Activated CD8-positive, alpha-beta memory T cell treated with anti-CD3 and anti-CD28 coated beads, Interleukin-2, amount 10 ng/mL, durations not matched to agents 7 days and 5 days (primary cell): Measurements from ENCODE around the gene STAT1. TPM values are rescaled to one million over a fixed set of nuclear protein-coding genes. Genes with fewer than 3 reads are reported as not detected.

Experiments
- ATAC-seq: fragments of 150-1000 bp; cut with Tn5 transposase; one replicate; pipeline ENCODE4 v1.10.0; 2021; ENCODE audit warnings: moderate library complexity
- CTCF ChIA-PET: fragments of 350-600 bp; sonication (Branson Sonifier 250); formaldehyde crosslinking; loops from one replicate; lab custom pipeline; 2021; ENCODE audit warnings: antibody characterized with exemption; lab: Charles Lee
- DNase-seq: peaks from one replicate; pipeline ENCODE4 v3.0.0-alpha.2; 2020
- H3K27ac Mint-ChIP-seq: one replicate; pipeline ENCODE4 v1.8.0; 2021; ENCODE audit warnings: mild to moderate bottlenecking, mixed read lengths
- H3K27me3 Mint-ChIP-seq: one replicate; pipeline ENCODE4 v1.8.0; 2021; ENCODE audit warnings: mixed read lengths
- H3K36me3 Mint-ChIP-seq: one replicate; pipeline ENCODE4 v1.8.0; 2021; ENCODE audit warnings: mild to moderate bottlenecking, mixed read lengths
- H3K4me1 Mint-ChIP-seq: one replicate; pipeline ENCODE4 v1.8.0; 2021; ENCODE audit warnings: mixed read lengths
- H3K4me3 Mint-ChIP-seq: one replicate; pipeline ENCODE4 v1.8.0; 2021; ENCODE audit warnings: mild to moderate bottlenecking, moderate library complexity, mixed read lengths
- H3K9me3 Mint-ChIP-seq: one replicate; pipeline ENCODE4 v1.8.0; 2022; ENCODE audit warnings: low read depth, mixed read lengths
- total RNA-seq, 2 experiments: library from RNA; stranded (reverse); gene quantifications; one replicate each; pipeline ENCODE4 v1.2.3, GENCODE V29; 2021

STAT1 gene
- total RNA-seq, 2 experiments from 2014 or later: 385 to 515 TPM

GRCh38 chr2:191045141-191045540 is 31.2 kb upstream of the STAT1 start:
- H3K27me3 Mint-ChIP-seq: no peaks in the 10 kb centered on the region
- no peak for DNase-seq
- H3K4me1 Mint-ChIP-seq: peaks cover 8% of the 10 kb centered on the region
- CTCF ChIA-PET: interaction anchor here (1.4 kb wide), 1 partner anchor 110 kb away, joined by 8 read pairs; no protein-coding TSS in a partner anchor
- H3K36me3 Mint-ChIP-seq: peaks cover 52% of the 10 kb centered on the region
- no peak overlapping the region for H3K27ac Mint-ChIP-seq
- no peak for ATAC-seq
- no peak overlapping the region for H3K4me3 Mint-ChIP-seq
- H3K9me3 Mint-ChIP-seq: peaks cover 7% of the 10 kb centered on the region

- peaks cover 7% of the 10 kb centered on the region for H3K9me3 Mint-ChIP-seq
- H3K4me3 Mint-ChIP-seq: no peak overlapping the region
- CTCF ChIA-PET: no interaction called here
- ATAC-seq (no peak), DNase-seq (no peak)
- peaks cover 25% of the 10 kb centered on the region for H3K4me1 Mint-ChIP-seq
- H3K36me3 Mint-ChIP-seq: peaks cover 62% of the 10 kb centered on the region
- no peak overlapping the region for H3K27ac Mint-ChIP-seq
- no peaks in the 10 kb centered on the region for H3K27me3 Mint-ChIP-seq
These were observed 29.5 kb upstream of the STAT1 start for GRCh38 chr2:191043438-191043837.

GRCh38 chr2:191041418-191042161 is 27.6 kb upstream of the STAT1 start:
- peaks cover 38% of the 10 kb centered on the region for H3K4me1 Mint-ChIP-seq
- H3K36me3 Mint-ChIP-seq: peaks cover 69% of the 10 kb centered on the region

DNA sequence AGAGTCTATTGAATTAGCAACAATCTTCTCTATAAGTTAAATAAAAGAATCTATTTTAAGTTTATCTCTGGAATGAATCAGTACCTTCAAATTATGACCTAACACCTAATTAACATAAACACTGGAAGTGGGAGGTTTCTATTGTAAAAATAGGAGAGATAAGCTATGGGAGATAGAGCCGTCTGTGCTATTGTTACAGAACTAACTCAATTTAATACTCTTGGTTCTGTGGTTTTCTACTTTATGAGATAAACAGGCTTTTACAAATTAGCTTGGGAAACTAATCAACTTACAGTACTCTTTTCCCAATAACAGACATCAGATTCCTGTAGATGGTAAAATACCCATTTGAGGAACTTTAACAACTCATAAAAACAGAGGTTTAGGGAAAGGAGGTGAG is 25.6 kb upstream of the STAT1 start:
- Mint-ChIP-seq H3K4me3 (no peak overlapping the region), H3K4me1 (peaks cover 38% of the 10 kb centered on the region), H3K27me3 (no peaks in the 10 kb centered on the region), H3K36me3 (peaks cover 73% of the 10 kb centered on the region), H3K9me3 (peaks cover 7% of the 10 kb centered on the region), H3K27ac (peak overlapping the region; percentile 87)
- DNase-seq (no peak), ATAC-seq (no peak)
- CTCF ChIA-PET: interaction anchor here (0.7 to 5.2 kb wide), 5 partner anchors 12 to 115 kb away, joined by 3 to 44 read pairs (median 4); no protein-coding TSS in a partner anchor

More at GRCh38 chr2:191041418-191042161, 27.6 kb upstream of the STAT1 start:
- Mint-ChIP-seq H3K27ac (peak overlapping the region; percentile 13), H3K27me3 (no peaks in the 10 kb centered on the region), H3K4me3 (no peak overlapping the region), H3K9me3 (peaks cover 7% of the 10 kb centered on the region)
- DNase-seq (no peak), ATAC-seq (peak; percentile 22)
- CTCF ChIA-PET: interaction anchor here (0.7 to 5.2 kb wide), 4 partner anchors 10 to 114 kb away, joined by 3 to 44 read pairs (median 6); no protein-coding TSS in a partner anchor

DNA sequence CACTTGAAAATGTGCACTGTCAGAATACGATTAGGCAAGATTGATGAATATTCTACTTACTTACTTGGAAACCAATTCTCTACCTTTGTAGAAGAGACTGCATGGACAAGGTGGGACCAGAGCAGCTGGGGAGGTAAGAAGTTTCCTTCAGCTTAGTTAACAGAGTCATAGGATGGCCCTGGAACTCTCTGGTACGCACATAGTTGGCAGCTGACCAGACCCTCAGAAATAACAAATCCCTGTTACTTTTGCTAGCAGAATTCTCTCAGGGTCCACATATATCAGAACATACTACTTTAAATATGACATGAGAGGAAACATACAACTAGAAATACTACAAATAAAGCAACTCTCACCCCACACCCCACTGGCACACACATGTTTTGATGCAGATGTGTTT is 24.8 kb upstream of the STAT1 start:
- peaks cover 68% of the 10 kb centered on the region for H3K36me3 Mint-ChIP-seq
- ATAC-seq (peak; percentile 48), DNase-seq (no peak)
- H3K4me3 Mint-ChIP-seq: peak overlapping the region; percentile 36
- H3K27ac Mint-ChIP-seq: peak overlapping the region; percentile 87
- CTCF ChIA-PET: interaction anchor here (1.0 to 5.2 kb wide), 5 partner anchors 12 to 117 kb away, joined by 3 to 44 read pairs (median 7); no protein-coding TSS in a partner anchor
- H3K4me1 Mint-ChIP-seq: peaks cover 38% of the 10 kb centered on the region
- no peaks in the 10 kb centered on the region for H3K27me3 Mint-ChIP-seq
- peaks cover 3% of the 10 kb centered on the region for H3K9me3 Mint-ChIP-seq

GRCh38 chr2:191038241-191038725 is 24.3 kb upstream of the STAT1 start:
- peak; percentile 82 for DNase-seq
- ATAC-seq: peak; percentile 91
- no peaks in the 10 kb centered on the region for H3K27me3 Mint-ChIP-seq
- H3K9me3 Mint-ChIP-seq: peaks cover 3% of the 10 kb centered on the region
- CTCF ChIA-PET: interaction anchor here (1.0 to 5.2 kb wide), 9 partner anchors 9 to 127 kb away, joined by 3 to 44 read pairs (median 4); no protein-coding TSS in a partner anchor
- H3K36me3 Mint-ChIP-seq: peaks cover 69% of the 10 kb centered on the region
- H3K4me1 Mint-ChIP-seq: peaks cover 38% of the 10 kb centered on the region
- peak overlapping the region; percentile 36 for H3K4me3 Mint-ChIP-seq
- peak overlapping the region; percentile 87 for H3K27ac Mint-ChIP-seq

DNA sequence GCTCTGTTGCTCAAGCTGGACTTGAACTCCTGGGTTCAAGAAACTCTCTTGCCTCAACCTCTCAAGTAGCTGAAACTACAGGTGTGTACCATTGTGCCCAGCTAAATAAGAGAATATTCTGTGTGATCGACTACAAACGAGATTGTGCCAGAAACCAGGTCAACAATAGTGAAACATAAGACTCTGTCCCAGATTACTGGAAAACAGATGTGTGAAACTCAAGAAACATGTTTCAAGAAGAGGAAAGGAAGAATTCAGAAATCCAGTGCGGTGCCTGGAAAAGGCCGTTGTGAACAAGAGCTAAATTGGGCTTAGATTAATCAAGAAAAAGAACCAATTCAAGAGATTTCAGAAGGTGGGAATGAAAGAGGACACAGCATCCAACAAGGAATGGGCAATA is 23.4 kb upstream of the STAT1 start:
- no peak for ATAC-seq
- Mint-ChIP-seq H3K4me3 (no peak overlapping the region), H3K36me3 (peaks cover 73% of the 10 kb centered on the region), H3K27me3 (no peaks in the 10 kb centered on the region), H3K27ac (peak overlapping the region; percentile 87), H3K9me3 (no peaks in the 10 kb centered on the region), H3K4me1 (peaks cover 38% of the 10 kb centered on the region)
- CTCF ChIA-PET: interaction anchor here (1.0 to 5.2 kb wide), 8 partner anchors 8 to 128 kb away, joined by 3 to 44 read pairs (median 5); no protein-coding TSS in a partner anchor
- no peak for DNase-seq

DNA sequence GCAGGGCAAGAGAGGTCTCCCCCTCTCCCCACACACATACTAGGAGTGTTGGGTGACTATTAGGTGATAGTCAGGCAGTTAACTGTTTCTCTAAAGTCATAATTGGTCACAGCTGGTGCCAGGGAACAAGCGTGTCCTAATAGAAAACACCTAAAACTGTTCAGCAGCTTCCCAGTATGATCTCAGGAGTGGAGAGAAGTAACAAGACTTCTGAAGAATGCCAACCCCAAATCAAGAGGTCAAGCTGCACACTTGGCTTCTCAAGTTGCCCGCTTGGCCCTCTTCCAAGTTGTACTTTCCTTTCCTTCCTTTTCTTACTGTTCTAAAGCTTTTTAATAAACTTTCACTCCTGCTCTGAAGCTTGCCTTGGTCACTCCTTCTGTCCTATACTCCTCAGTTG is 22.4 kb upstream of the STAT1 start:
- Mint-ChIP-seq H3K4me3 (no peak overlapping the region), H3K4me1 (peaks cover 30% of the 10 kb centered on the region), H3K27me3 (no peaks in the 10 kb centered on the region), H3K36me3 (peaks cover 72% of the 10 kb centered on the region), H3K27ac (no peak overlapping the region), H3K9me3 (no peaks in the 10 kb centered on the region)
- ATAC-seq (no peak), DNase-seq (no peak)
- CTCF ChIA-PET: interaction anchor here (0.8 to 1.6 kb wide), 4 partner anchors 11 to 119 kb away, joined by 3 to 6 read pairs (median 4); no protein-coding TSS in a partner anchor

GRCh38 chr2:191032588-191033429 is 18.8 kb upstream of the STAT1 start:
- ATAC-seq (no peak), DNase-seq (no peak)
- Mint-ChIP-seq H3K27ac (no peak overlapping the region), H3K27me3 (no peaks in the 10 kb centered on the region), H3K36me3 (peaks cover 72% of the 10 kb centered on the region), H3K9me3 (no peaks in the 10 kb centered on the region), H3K4me1 (peaks cover 39% of the 10 kb centered on the region), H3K4me3 (no peak overlapping the region)
- CTCF ChIA-PET: no interaction called here

GRCh38 chr2:191031256-191031655 is 17.3 kb upstream of the STAT1 start:
- CTCF ChIA-PET: no interaction called here
- Mint-ChIP-seq H3K9me3 (no peaks in the 10 kb centered on the region), H3K27ac (no peak overlapping the region), H3K27me3 (no peaks in the 10 kb centered on the region), H3K4me3 (no peak overlapping the region), H3K36me3 (peaks cover 72% of the 10 kb centered on the region), H3K4me1 (peaks cover 44% of the 10 kb centered on the region)
- ATAC-seq (no peak), DNase-seq (no peak)

- H3K27ac Mint-ChIP-seq: peak overlapping the region; percentile 41
- H3K27me3 Mint-ChIP-seq: no peaks in the 10 kb centered on the region
- CTCF ChIA-PET: interaction anchor here (2.0 kb wide), 1 partner anchor 11 kb away, joined by 15 read pairs; no protein-coding TSS in a partner anchor
- no peak for DNase-seq
- peaks cover 51% of the 10 kb centered on the region for H3K4me1 Mint-ChIP-seq
- peak; percentile 89 for ATAC-seq
- H3K36me3 Mint-ChIP-seq: peaks cover 73% of the 10 kb centered on the region
- H3K9me3 Mint-ChIP-seq: no peaks in the 10 kb centered on the region
- no peak overlapping the region for H3K4me3 Mint-ChIP-seq
These were observed 16.7 kb upstream of the STAT1 start for GRCh38 chr2:191030521-191031154.

- peak; percentile 38 for ATAC-seq
- Mint-ChIP-seq H3K4me1 (peaks cover 61% of the 10 kb centered on the region), H3K9me3 (no peaks in the 10 kb centered on the region), H3K27me3 (no peaks in the 10 kb centered on the region), H3K36me3 (peaks cover 67% of the 10 kb centered on the region), H3K4me3 (peak overlapping the region; percentile 1), H3K27ac (peak overlapping the region; percentile 70)
- no peak for DNase-seq
- CTCF ChIA-PET: interaction anchor here (0.7 to 2.9 kb wide), 10 partner anchors 8 to 179 kb away, joined by 3 to 15 read pairs (median 4); partner anchors contain the start of gene STAT1
These were observed 15.4 kb upstream of the STAT1 start for GRCh38 chr2:191029280-191029950.
